DMS 273 (cell line): ENCODE measurements around the gene RHO.

Source experiments
- DNase-seq: peaks from one replicate; lab custom pipeline; 2025; ENCODE audit not compliant: unreplicated experiment; lab: John Stamatoyannopoulos, UW

The RHO gene

GRCh38 chr3:129558772-129559564 lies 30.5 kb downstream of the RHO start:
- DNase-seq: no peak

GRCh38 chr3:129559565-129560079 lies 31.2 kb downstream of the RHO start:
- no peak for DNase-seq

GRCh38 chr3:129560269-129560787 lies 31.9 kb downstream of the RHO start:
- DNase-seq: no peak

- DNase-seq: peak; percentile 88
Observed at GRCh38 chr3:129560911-129561594, 32.6 kb downstream of the RHO start.

GRCh38 chr3:129561619-129562248 lies 33.3 kb downstream of the RHO start:
- DNase-seq: no peak

- no peak for DNase-seq
Observed at GRCh38 chr3:129562803-129563202, 34.4 kb downstream of the RHO start.

GRCh38 chr3:129563332-129563731 lies 34.9 kb downstream of the RHO start:
- DNase-seq: no peak

- peak; percentile 43 for DNase-seq
Observed at GRCh38 chr3:129563850-129564535, 35.6 kb downstream of the RHO start.

GRCh38 chr3:129564981-129565644 lies 36.7 kb downstream of the RHO start:
- DNase-seq: no peak

GRCh38 chr3:129565902-129566301 lies 37.5 kb downstream of the RHO start:
- no peak for DNase-seq

GRCh38 chr3:129567176-129567705 lies 38.8 kb downstream of the RHO start:
- peak; percentile 90 for DNase-seq

- DNase-seq: no peak
Observed at GRCh38 chr3:129567939-129568338, 39.5 kb downstream of the RHO start.

- no peak for DNase-seq
Observed at GRCh38 chr3:129569856-129570255, 41.4 kb downstream of the RHO start.

- no peak for DNase-seq
Observed at GRCh38 chr3:129571605-129572547, 43.4 kb downstream of the RHO start.

- no peak for DNase-seq
Observed at GRCh38 chr3:129572603-129573002, 44.2 kb downstream of the RHO start.

- no peak for DNase-seq
Observed at GRCh38 chr3:129573493-129573892, 45.1 kb downstream of the RHO start.

- DNase-seq: no peak
Observed at GRCh38 chr3:129574206-129574605, 45.8 kb downstream of the RHO start.

GRCh38 chr3:129575233-129575996 lies 47.0 kb downstream of the RHO start:
- peak; percentile 62 for DNase-seq
